ENCODE measurements around the gene KIFC3.
"Not testable (repeated sequence)": the region's sequence is repeated elsewhere in the genome, so short reads cannot be mapped to it uniquely, and the experiment has no call there.

KIFC3 gene

GRCh38 chr16:57803134-57803990, 1.1 kb upstream of the KIFC3 start:
- no peak for DNase-seq (ENCODE audit: low read depth)

GRCh38 chr16:57801809-57802340, 416 bp downstream of the KIFC3 start:
- DNase-seq (ENCODE audit: low read depth): no peak

GRCh38 chr16:57801098-57801808, 1.0 kb downstream of the KIFC3 start:
- no peak for DNase-seq (ENCODE audit: low read depth)

GRCh38 chr16:57800200-57801097, 1.8 kb downstream of the KIFC3 start:
- no peak for DNase-seq (ENCODE audit: low read depth)

- no peak for DNase-seq (ENCODE audit: low read depth)
Measured at GRCh38 chr16:57799600-57800199, 2.6 kb downstream of the KIFC3 start.

- no peak for DNase-seq (ENCODE audit: low read depth)
Measured at GRCh38 chr16:57798953-57799599, 3.2 kb downstream of the KIFC3 start.

GRCh38 chr16:57798267-57798810, 4.0 kb downstream of the KIFC3 start:
- DNase-seq (ENCODE audit: low read depth): no peak

- no peak for DNase-seq (ENCODE audit: low read depth)
Measured at GRCh38 chr16:57797526-57798266, 4.6 kb downstream of the KIFC3 start.

GRCh38 chr16:57797216-57797525, 5.1 kb downstream of the KIFC3 start:
- DNase-seq (ENCODE audit: low read depth): no peak

GRCh38 chr16:57796014-57796413, 6.3 kb downstream of the KIFC3 start:
- DNase-seq (ENCODE audit: low read depth): not testable (repeated sequence)

GRCh38 chr16:57795431-57795878, 6.8 kb downstream of the KIFC3 start:
- no peak for DNase-seq (ENCODE audit: low read depth)

GRCh38 chr16:57794849-57795430, 7.4 kb downstream of the KIFC3 start:
- DNase-seq (ENCODE audit: low read depth): no peak

- no peak for DNase-seq (ENCODE audit: low read depth)
Measured at GRCh38 chr16:57791893-57792461, 10.3 kb downstream of the KIFC3 start.

GRCh38 chr16:57791195-57791892, 10.9 kb downstream of the KIFC3 start:
- DNase-seq (ENCODE audit: low read depth): no peak

- no peak for DNase-seq (ENCODE audit: low read depth)
Measured at GRCh38 chr16:57788951-57789350, 13.3 kb downstream of the KIFC3 start.

GRCh38 chr16:57788252-57788841, 13.9 kb downstream of the KIFC3 start:
- no peak for DNase-seq (ENCODE audit: low read depth)

GRCh38 chr16:57787519-57787905, 14.8 kb downstream of the KIFC3 start:
- no peak for DNase-seq (ENCODE audit: low read depth)

All from fibroblast of the conjunctiva (primary cell).